H1 (cell line): ENCODE data around the gene ANXA5. TPM values are rescaled to one million over a fixed set of nuclear protein-coding genes. Genes with fewer than 3 reads are reported as not detected.

Experiments used
- CTCF ChIA-PET: fragments of 300-600 bp; sonication (Branson Sonifier 250); formaldehyde crosslinking; loops from one replicate; lab custom pipeline; 2021; ENCODE audit not compliant: partially characterized antibody; lab: Charles Lee
- POLR2A ChIA-PET: fragments of 300-600 bp; sonication (Branson Sonifier 250); formaldehyde crosslinking; loops from one replicate; lab custom pipeline; 2021; ENCODE audit warnings: inconsistent platforms; ENCODE audit not compliant: partially characterized antibody; lab: Charles Lee
- DNase-seq, 2 experiments: peaks; one replicate each; pipeline versions ENCODE4 v3.0.0 to v3.0.0-alpha.2; 2010 to 2022; ENCODE audit warnings: low spot score in 2 of 2, low read depth in 1 of 2, mixed read lengths in 1 of 2
- FAIRE-seq: peaks from 2 replicates; lab custom pipeline; 2011; peaks lifted over from hg19 to GRCh38; lab: Jason Lieb, UNC
- H2AFZ ChIP-seq: 2 replicates; pipeline ENCODE4 v1.8.1; 2012; ENCODE audit warnings: low read length, inconsistent platforms
- H2AK5ac ChIP-seq: 2 replicates; pipeline ENCODE4 v1.6.1; 2013; ENCODE audit warnings: low read depth, low read length
- H2BK120ac ChIP-seq: replicated peaks from 2 replicates; pipeline ENCODE3; 2013; ENCODE audit warnings: low read depth, low read length, inconsistent platforms
- H2BK12ac ChIP-seq: 2 replicates; pipeline ENCODE4 v1.6.1; 2013; ENCODE audit warnings: low read depth, low read length
- H2BK15ac ChIP-seq: 2 replicates; pipeline ENCODE4 v1.6.1; 2013; ENCODE audit warnings: low read length
- H2BK20ac ChIP-seq: 2 replicates; pipeline ENCODE4 v1.6.1; 2013; ENCODE audit warnings: low read length
- H2BK5ac ChIP-seq: 2 replicates; pipeline ENCODE4 v1.6.1; 2013; ENCODE audit warnings: low read depth, low read length
- H3K14ac ChIP-seq: 2 replicates; pipeline ENCODE4 v1.6.1; 2013; ENCODE audit warnings: inconsistent platforms; ENCODE audit not compliant: insufficient read length
- H3K18ac ChIP-seq: 2 replicates; pipeline ENCODE4 v1.6.1; 2013; ENCODE audit warnings: low read length; ENCODE audit errors: extremely low read depth
- H3K23ac ChIP-seq: 2 replicates; pipeline ENCODE4 v1.6.1; 2013; ENCODE audit warnings: inconsistent platforms; ENCODE audit not compliant: insufficient read length
- H3K23me2 ChIP-seq: 2 replicates; pipeline ENCODE4 v1.6.1; 2013; ENCODE audit warnings: low read depth, low read length
- H3K27ac ChIP-seq: 2 replicates; pipeline ENCODE4 v1.6.1; 2011; ENCODE audit warnings: low read depth, low read length, inconsistent platforms
- H3K27me3 ChIP-seq, 4 experiments: replicated peaks in 1 of 4; 1 replicate in 1 of 4; 2 replicates in 3 of 4; pipeline versions ENCODE4 v1.6.1 to v1.8.1; 2011 to 2013; ENCODE audit warnings: low read length in 3 of 4, mild to moderate bottlenecking in 3 of 4, inconsistent platforms in 2 of 4, mixed read lengths in 2 of 4, moderate library complexity in 1 of 4; ENCODE audit not compliant: control insufficient read depth in 3 of 4, insufficient read depth in 3 of 4; ENCODE audit errors: extremely low read depth in 1 of 4
- H3K36me3 ChIP-seq, 4 experiments: 2 replicates each; pipeline versions ENCODE4 v1.6.1 to v1.8.1; 2011 to 2013; ENCODE audit warnings: mild to moderate bottlenecking in 4 of 4, low read length in 3 of 4, moderate library complexity in 2 of 4, control low read depth in 1 of 4, inconsistent platforms in 1 of 4; ENCODE audit not compliant: insufficient read depth in 4 of 4, control insufficient read depth in 2 of 4
- H3K4ac ChIP-seq: replicated peaks from 2 replicates; pipeline ENCODE3; 2013; ENCODE audit warnings: low read length, low read depth, mixed read lengths, inconsistent platforms; ENCODE audit not compliant: insufficient read length
- H3K4me1 ChIP-seq, 4 experiments: replicated peaks in 1 of 4; 1 replicate in 1 of 4; 2 replicates in 3 of 4; pipeline versions ENCODE4 v1.6.1 to v1.8.1; 2011 to 2013; ENCODE audit warnings: low read length in 3 of 4, inconsistent platforms in 2 of 4, mixed read lengths in 1 of 4; ENCODE audit not compliant: insufficient read depth in 4 of 4, control insufficient read depth in 3 of 4
- H3K4me2 ChIP-seq, 2 experiments: 2 replicates each; pipeline versions ENCODE4 v1.6.1 to v1.8.1; 2011 to 2013; ENCODE audit warnings: low read depth in 2 of 2, low read length in 2 of 2, control low read depth in 1 of 2, inconsistent platforms in 1 of 2, mild to moderate bottlenecking in 1 of 2; ENCODE audit not compliant: insufficient read depth in 1 of 2
- H3K4me3 ChIP-seq, 4 experiments: fragments of 200-600, 300-600 bp in 1 of 4; sonication (generic), shearing (Covaris generic), sonication (Bioruptor Twin) in 1 of 4; 2 replicates each; pipeline versions ENCODE4 v1.5.1 to v1.8.1; 2011 to 2016; ENCODE audit warnings: low read length in 4 of 4, low read depth in 3 of 4, control low read depth in 2 of 4, inconsistent platforms in 2 of 4, mild to moderate bottlenecking in 2 of 4, mixed read lengths in 1 of 4, moderate library complexity in 1 of 4; ENCODE audit not compliant: insufficient read depth in 2 of 4; ENCODE audit errors: extremely low read depth in 1 of 4
- H3K56ac ChIP-seq: replicated peaks from 2 replicates; pipeline ENCODE3; 2013; ENCODE audit warnings: low read depth, mild to moderate bottlenecking, mixed read lengths, low read length, inconsistent platforms; ENCODE audit not compliant: insufficient read length
- H3K79me1 ChIP-seq: 2 replicates; pipeline ENCODE4 v1.6.1; 2013; ENCODE audit warnings: low read depth, low read length, control low read depth
- H3K79me2 ChIP-seq, 2 experiments: 2 replicates each; pipeline versions ENCODE4 v1.6.1 to v1.8.1; 2012 to 2013; ENCODE audit warnings: low read length in 2 of 2, mild to moderate bottlenecking in 2 of 2, inconsistent platforms in 1 of 2; ENCODE audit not compliant: insufficient read depth in 2 of 2, control insufficient read depth in 1 of 2
- H3K9ac ChIP-seq, 4 experiments: replicated peaks in 1 of 4; 1 replicate in 1 of 4; 2 replicates in 3 of 4; pipeline versions ENCODE4 v1.6.1 to v1.8.1; 2011 to 2013; ENCODE audit warnings: low read depth in 3 of 4, low read length in 3 of 4, control low read depth in 2 of 4, mild to moderate bottlenecking in 2 of 4, moderate library complexity in 2 of 4, inconsistent platforms in 1 of 4; ENCODE audit errors: extremely low read depth in 1 of 4
- H3K9me3 ChIP-seq, 2 experiments: 2 replicates each; pipeline versions ENCODE4 v1.6.1 to v1.8.1; 2012 to 2013; ENCODE audit warnings: mild to moderate bottlenecking in 2 of 2, moderate library complexity in 2 of 2, control low read depth in 1 of 2, inconsistent platforms in 1 of 2, low read depth in 1 of 2, low read length in 1 of 2, mixed read lengths in 1 of 2; ENCODE audit not compliant: insufficient read depth in 2 of 2
- H4K20me1 ChIP-seq, 2 experiments: replicated peaks in 1 of 2; 2 replicates each; pipeline versions ENCODE3 to v1.8.1; 2011 to 2013; ENCODE audit warnings: inconsistent platforms in 2 of 2, low read length in 2 of 2, mild to moderate bottlenecking in 1 of 2; ENCODE audit not compliant: insufficient read depth in 2 of 2, control insufficient read depth in 1 of 2
- H4K5ac ChIP-seq: 2 replicates; pipeline ENCODE4 v1.6.1; 2013; ENCODE audit warnings: low read length, low read depth, mixed read lengths, inconsistent platforms; ENCODE audit not compliant: insufficient read length
- H4K8ac ChIP-seq: 2 replicates; pipeline ENCODE4 v1.8.0; 2013; ENCODE audit warnings: mild to moderate bottlenecking, moderate library complexity, low read length, inconsistent platforms; ENCODE audit not compliant: insufficient read depth; ENCODE audit errors: extremely low read depth
- H4K91ac ChIP-seq: replicated peaks from 2 replicates; pipeline ENCODE3; 2013; ENCODE audit warnings: low read length, mixed read lengths, inconsistent platforms; ENCODE audit not compliant: insufficient read length
- CHD2 ChIP-seq: IDR thresholded peaks from 2 replicates; pipeline ENCODE4 v1.6.1; 2012; ENCODE audit warnings: low read length, improper control_type of control experiment
- NANOG ChIP-seq: IDR thresholded peaks from 2 replicates; pipeline ENCODE4 v1.6.1; 2011; ENCODE audit warnings: low read length, low read depth, mild to moderate bottlenecking, inconsistent platforms; ENCODE audit not compliant: insufficient read depth, poor library complexity, severe bottlenecking
- RNF2 ChIP-seq: fragments of 200-900, 300-1000 bp; sonication (generic); IDR thresholded peaks from 2 replicates; pipeline ENCODE4 v1.7.1; 2016; ENCODE audit warnings: borderline replicate concordance, low read depth, mild to moderate bottlenecking, antibody characterized with exemption, low read length; ENCODE audit not compliant: poor library complexity, severe bottlenecking; ENCODE audit errors: missing control alignments
- SP1 ChIP-seq: IDR thresholded peaks from 2 replicates; pipeline ENCODE4 v1.6.1; 2011; ENCODE audit warnings: low read depth, low read length
- WGBS, 2 experiments: shearing (Covaris generic) in 1 of 2; methylation state at CpG; one replicate each; pipeline versions ENCODE4 v1.1.6 to v1.1.7; 2013 to 2015; ENCODE audit warnings: low lambda C conversion rate in 2 of 2, mixed read lengths in 2 of 2, inconsistent platforms in 1 of 2, low coverage in 1 of 2, missing lambda C conversion rate in 1 of 2; ENCODE audit not compliant: insufficient replicate concordance in 2 of 2, insufficient coverage in 1 of 2, insufficient read length in 1 of 2; ENCODE audit errors: extremely low coverage in 1 of 2, missing lambda C conversion rate in 1 of 2; 5-methylcytosine and 5-hydroxymethylcytosine counted together
- polyA plus RNA-seq, 7 experiments: library from polyadenylated mRNA; depleted of rRNA in 3 of 7; stranded (reverse) in 5 of 7; unstranded in 2 of 7; fragments of >200 nt in 5 of 7; fragments of 200-250 nt in 2 of 7; gene quantifications; 1 replicate in 5 of 7; 2 replicates in 1 of 7; 4 replicates in 1 of 7; pipeline versions ENCODE4 v1.2.1 to v1.2.3, GENCODE V29; 2011 to 2013; ENCODE audit warnings: missing spikeins in 2 of 7, mixed read lengths in 2 of 7
- total RNA-seq: library from RNA; stranded (reverse); fragmentation: NEBNext Ultra II Directional; extraction: Animal tissue kit (Norgen Biotek cat#: 25700); gene quantifications from 2 replicates; pipeline ENCODE4 v1.2.1, GENCODE V29; 2021

ANXA5 gene
- total and polyA plus RNA-seq, 2 of the 8 experiments (the other 6 are each of a cell fraction or from before 2014, with no cell fraction given) = 213 to 221 TPM

DNA sequence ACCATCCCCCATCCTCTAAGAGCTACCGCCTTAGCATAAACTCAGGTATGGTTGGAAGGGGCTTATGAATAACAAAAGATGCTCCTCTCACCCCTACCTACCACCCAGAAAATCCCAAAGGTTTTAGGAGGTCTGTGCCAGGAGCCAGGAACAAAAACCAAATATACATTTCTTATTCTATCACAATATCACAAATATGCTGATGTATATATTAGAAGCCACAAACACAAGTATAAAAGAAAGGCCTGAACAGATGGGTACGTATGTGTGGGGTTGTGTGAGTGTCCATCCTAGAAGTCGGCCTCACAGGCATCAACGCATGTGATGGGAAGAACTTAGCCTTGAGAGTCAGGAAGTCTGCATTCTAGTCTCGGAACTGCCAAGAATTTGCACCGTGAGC, 8.7 kb upstream of the ANXA5 start:
- H3K14ac ChIP-seq = no peak overlapping the region

More for the DNA sequence above, 8.7 kb upstream of the ANXA5 start:
- H2AK5ac ChIP-seq = no peak overlapping the region
- H3K23me2 ChIP-seq = no peaks in the 10 kb centered on the region
- no peak overlapping the region for H3K23ac ChIP-seq
- H4K91ac ChIP-seq = peak overlapping the region; percentile 25
- no peak overlapping the region for H3K18ac ChIP-seq
- DNase-seq (no peak), FAIRE-seq (no peak)
- H2AFZ ChIP-seq = no peak overlapping the region
- H4K8ac ChIP-seq = no peak overlapping the region
- POLR2A ChIA-PET = interaction anchor here (0.8 to 1.6 kb wide), 3 partner anchors 9 to 17 kb away, joined by 3 to 13 read pairs (median 3); partner anchors contain the start of gene ANXA5
- H3K56ac ChIP-seq = no peak overlapping the region
- no peak overlapping the region for H3K9ac ChIP-seq
- H2BK120ac ChIP-seq = peak overlapping the region; percentile 61
- no peak overlapping the region for H2BK5ac ChIP-seq
- H2BK12ac ChIP-seq = no peak overlapping the region
- H3K27me3 ChIP-seq = no peaks in the 10 kb centered on the region
- H3K4ac ChIP-seq = no peak overlapping the region
- no peaks in the 10 kb centered on the region; a peak in 1 of 7 replicates for H3K4me1 ChIP-seq
- CTCF ChIA-PET = interaction anchor here (1.1 to 3.7 kb wide), 3 partner anchors 10 to 31 kb away, joined by 3 to 12 read pairs (median 7); no protein-coding TSS in a partner anchor
- no peak overlapping the region for H3K27ac ChIP-seq
- TF ChIP-seq SP1 = no peak
- TF ChIP-seq RNF2 = no peak
- TF ChIP-seq NANOG = no peak
- no peak for TF ChIP-seq CHD2
- no peaks in the 10 kb centered on the region for H4K20me1 ChIP-seq
- H3K4me2 ChIP-seq = no peak overlapping the region
- H4K5ac ChIP-seq = no peak overlapping the region
- 80% methylated on average over 6 of the region's 6 CpGs; no CpG with 5 or more reads in 1 of the 2 experiments for WGBS, 2 experiments
- H3K4me3 ChIP-seq = no peak overlapping the region
- H3K79me1 ChIP-seq = no peaks in the 10 kb centered on the region
- H2BK20ac ChIP-seq = no peak overlapping the region; the same call in 1 of the 2 replicates
- no peaks in the 10 kb centered on the region for H3K79me2 ChIP-seq
- no peak overlapping the region for H2BK15ac ChIP-seq
- H3K36me3 ChIP-seq = no peaks in the 10 kb centered on the region
- H3K9me3 ChIP-seq = peaks cover 2 to 6% of the 10 kb centered on the region in 2 experiments; a peak in 1 of 4 replicates
